Measurements from ENCODE around the gene RNF32.

The RNF32 gene

DNA sequence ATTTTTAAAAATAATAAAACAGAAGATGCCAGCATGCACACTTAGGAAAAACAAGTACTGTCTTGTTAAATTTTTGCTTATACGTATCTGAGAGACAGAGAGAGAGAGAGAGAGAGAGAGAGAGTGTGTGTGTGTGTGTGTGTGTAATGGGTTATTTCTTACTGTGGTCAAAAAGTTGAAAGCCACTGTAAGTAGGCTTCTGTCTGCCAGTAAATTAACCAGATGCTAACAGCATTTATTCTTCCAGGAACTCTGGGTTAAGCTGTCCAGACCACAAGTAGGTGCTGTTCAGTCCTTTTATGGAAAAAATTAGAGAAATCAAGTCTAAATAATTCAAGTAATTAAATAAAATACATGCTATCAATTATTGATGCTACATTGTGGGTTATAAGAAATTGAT lies 39.7 kb downstream of the RNF32 start:
- Histone ChIP-seq H3K9me3 (ENCODE audit: insufficient read depth, low read length) (no peaks in the 10 kb centered on the region), H3K27ac (ENCODE audit: low read length) (no peak overlapping the region), H3K4me2 (ENCODE audit: low read length) (no peak overlapping the region), H3K27me3 (ENCODE audit: low read depth, low read length) (no peaks in the 10 kb centered on the region), H3K79me2 (ENCODE audit: low read length) (no peaks in the 10 kb centered on the region), H2AFZ (ENCODE audit: low read depth, low read length) (no peak overlapping the region), H3K4me3 (ENCODE audit: low read length) (no peak overlapping the region), H4K20me1 (ENCODE audit: insufficient read depth, low read length) (no peaks in the 10 kb centered on the region; the same call in 1 of the 2 replicates), H3K4me1 (ENCODE audit: low read length) (no peaks in the 10 kb centered on the region), H3K9ac (ENCODE audit: low read length) (no peak overlapping the region), H3K36me3 (replicated peaks; ENCODE audit: low read depth, low read length) (peaks cover 30% of the 10 kb centered on the region)
- TF ChIP-seq CTCF (IDR thresholded peaks at IDR 0.05; ENCODE audit: low read depth, low read length) (no peak), EZH2phosphoT487 (IDR thresholded peaks at IDR 0.05; ENCODE audit: low read depth) (no peak)

- Histone ChIP-seq H3K4me3 (ENCODE audit: low read length) (no peak overlapping the region), H3K4me2 (ENCODE audit: low read length) (no peak overlapping the region), H4K20me1 (ENCODE audit: insufficient read depth, low read length) (no peaks in the 10 kb centered on the region; the same call in 1 of the 2 replicates), H3K36me3 (replicated peaks; ENCODE audit: low read depth, low read length) (peaks cover 20% of the 10 kb centered on the region), H3K9ac (ENCODE audit: low read length) (no peak overlapping the region), H3K27ac (ENCODE audit: low read length) (no peak overlapping the region), H3K4me1 (ENCODE audit: low read length) (no peaks in the 10 kb centered on the region), H3K79me2 (ENCODE audit: low read length) (no peaks in the 10 kb centered on the region), H3K27me3 (ENCODE audit: low read depth, low read length) (no peaks in the 10 kb centered on the region), H3K9me3 (ENCODE audit: insufficient read depth, low read length) (no peaks in the 10 kb centered on the region), H2AFZ (ENCODE audit: low read depth, low read length) (no peak overlapping the region)
- TF ChIP-seq CTCF (IDR thresholded peaks at IDR 0.05; ENCODE audit: low read depth, low read length): no peak
- TF ChIP-seq EZH2phosphoT487 (IDR thresholded peaks at IDR 0.05; ENCODE audit: low read depth): no peak
Observed at GRCh38 chr7:156682928-156683327, 42.4 kb downstream of the RNF32 start.

GRCh38 chr7:156684251-156684650 lies 43.7 kb downstream of the RNF32 start:
- Histone ChIP-seq H4K20me1 (ENCODE audit: insufficient read depth, low read length) (no peaks in the 10 kb centered on the region; the same call in 1 of the 2 replicates), H3K4me2 (ENCODE audit: low read length) (no peak overlapping the region), H3K27ac (ENCODE audit: low read length) (no peak overlapping the region), H3K9ac (ENCODE audit: low read length) (no peak overlapping the region), H3K36me3 (replicated peaks; ENCODE audit: low read depth, low read length) (peaks cover 9% of the 10 kb centered on the region), H3K79me2 (ENCODE audit: low read length) (no peaks in the 10 kb centered on the region), H3K27me3 (ENCODE audit: low read depth, low read length) (no peaks in the 10 kb centered on the region), H2AFZ (ENCODE audit: low read depth, low read length) (no peak overlapping the region), H3K4me3 (ENCODE audit: low read length) (no peak overlapping the region), H3K4me1 (ENCODE audit: low read length) (no peaks in the 10 kb centered on the region), H3K9me3 (ENCODE audit: insufficient read depth, low read length) (no peaks in the 10 kb centered on the region)
- no peak for TF ChIP-seq CTCF (IDR thresholded peaks at IDR 0.05; ENCODE audit: low read depth, low read length)
- no peak for TF ChIP-seq EZH2phosphoT487 (IDR thresholded peaks at IDR 0.05; ENCODE audit: low read depth)

- Histone ChIP-seq H3K27me3 (ENCODE audit: low read depth, low read length) (no peaks in the 10 kb centered on the region), H3K9me3 (ENCODE audit: insufficient read depth, low read length) (no peaks in the 10 kb centered on the region), H3K36me3 (replicated peaks; ENCODE audit: low read depth, low read length) (peaks cover 5% of the 10 kb centered on the region), H3K9ac (ENCODE audit: low read length) (no peak overlapping the region), H3K4me2 (ENCODE audit: low read length) (no peak overlapping the region), H3K4me3 (ENCODE audit: low read length) (no peak overlapping the region), H4K20me1 (ENCODE audit: insufficient read depth, low read length) (no peaks in the 10 kb centered on the region), H2AFZ (ENCODE audit: low read depth, low read length) (no peak overlapping the region), H3K79me2 (ENCODE audit: low read length) (no peaks in the 10 kb centered on the region), H3K4me1 (ENCODE audit: low read length) (no peaks in the 10 kb centered on the region), H3K27ac (ENCODE audit: low read length) (no peak overlapping the region)
- no peak for TF ChIP-seq EZH2phosphoT487 (IDR thresholded peaks at IDR 0.05; ENCODE audit: low read depth)
- TF ChIP-seq CTCF (IDR thresholded peaks at IDR 0.05; ENCODE audit: low read depth, low read length): no peak
Observed at GRCh38 chr7:156684661-156685060, 44.1 kb downstream of the RNF32 start.
